IMR-90 (cell line): ENCODE results near the gene RUFY4. TPM values are rescaled to one million over a fixed set of nuclear protein-coding genes. Genes with fewer than 3 reads are reported as not detected.
A peak's percentile ranks its signal among the peaks of the same experiment; 100 is the strongest.

ENCODE experiments used
- ATAC-seq: fragments of 200-7000 bp; cut with Tn5 transposase; 2 replicates; pipeline ENCODE4 v1.9.1; 2020; ENCODE audit warnings: low read depth, mild to moderate bottlenecking, moderate library complexity
- BruUV-seq: library from RNA; stranded (reverse); fragments of 400-500 nt; replicated peaks from 2 replicates; lab custom pipeline; 2021; lab: Mats Ljungman, UMichigan
- CTCF ChIA-PET: fragments of 300-600 bp; formaldehyde crosslinking; extraction: SDS; loops from one replicate; lab custom pipeline; 2021; ENCODE audit warnings: antibody characterized with exemption; lab: Yijun Ruan, JAX
- POLR2A ChIA-PET: fragments of 300-600 bp; sonication (Branson Sonifier 250); formaldehyde crosslinking; loops from one replicate; lab custom pipeline; 2022; ENCODE audit warnings: antibody characterized with exemption; ENCODE audit not compliant: unreplicated experiment; lab: Charles Lee
- DNase-seq: peaks from one replicate; pipeline ENCODE4 v3.0.0; 2013
- H2AFZ ChIP-seq: replicated peaks from 2 replicates; pipeline ENCODE3; 2013; ENCODE audit warnings: low read length, mild to moderate bottlenecking; ENCODE audit not compliant: poor library complexity
- H2AK5ac ChIP-seq: 2 replicates; pipeline ENCODE4 v1.6.1; 2013; ENCODE audit warnings: low read depth, low read length, inconsistent platforms
- H2AK9ac ChIP-seq: replicated peaks from 2 replicates; pipeline ENCODE3; 2013; ENCODE audit warnings: mild to moderate bottlenecking, low read depth, low read length, moderate library complexity; ENCODE audit not compliant: poor library complexity
- H2BK120ac ChIP-seq: 2 replicates; pipeline ENCODE4 v1.6.1; 2013; ENCODE audit warnings: low read depth, low read length, inconsistent platforms
- H2BK15ac ChIP-seq: 3 replicates; pipeline ENCODE4 v1.6.1; 2013; ENCODE audit warnings: low read depth, low read length, inconsistent platforms
- H2BK20ac ChIP-seq: 2 replicates; pipeline ENCODE4 v1.6.1; 2013; ENCODE audit warnings: low read depth, mild to moderate bottlenecking, inconsistent platforms, low read length, moderate library complexity
- H2BK5ac ChIP-seq: 2 replicates; pipeline ENCODE4 v1.6.1; 2013; ENCODE audit warnings: mild to moderate bottlenecking, low read depth, low read length, inconsistent platforms; ENCODE audit not compliant: poor library complexity, severe bottlenecking
- H3K14ac ChIP-seq: replicated peaks from 2 replicates; pipeline ENCODE4 v1.6.1; 2013; ENCODE audit warnings: low read depth, low read length, inconsistent platforms
- H3K18ac ChIP-seq: 2 replicates; pipeline ENCODE4 v1.6.1; 2013; ENCODE audit warnings: low read depth, low read length, control low read depth
- H3K23ac ChIP-seq: 2 replicates; pipeline ENCODE4 v1.6.1; 2013; ENCODE audit warnings: low read depth, low read length, inconsistent platforms
- H3K27ac ChIP-seq: 2 replicates; pipeline ENCODE4 v1.5.1; 2013; ENCODE audit warnings: mild to moderate bottlenecking, control low read depth, low read length; ENCODE audit not compliant: insufficient read depth
- H3K27me3 ChIP-seq: 2 replicates; pipeline ENCODE4 v1.6.1; 2013; ENCODE audit warnings: low read length; ENCODE audit not compliant: control insufficient read depth, insufficient read depth
- H3K36me3 ChIP-seq: 2 replicates; pipeline ENCODE4 v1.6.1; 2013; ENCODE audit warnings: low read length, mixed read lengths; ENCODE audit not compliant: control insufficient read depth, insufficient read depth
- H3K4ac ChIP-seq: 2 replicates; pipeline ENCODE4 v1.6.1; 2013; ENCODE audit warnings: low read depth, low read length, inconsistent platforms
- H3K4me1 ChIP-seq: 2 replicates; pipeline ENCODE4 v1.6.1; 2013; ENCODE audit warnings: low read length, mixed read lengths; ENCODE audit not compliant: control insufficient read depth, insufficient read depth
- H3K4me2 ChIP-seq: 2 replicates; pipeline ENCODE4 v1.6.1; 2013; ENCODE audit warnings: low read depth, mild to moderate bottlenecking, control low read depth, low read length, moderate library complexity
- H3K4me3 ChIP-seq: 2 replicates; pipeline ENCODE4 v1.5.1; 2013; ENCODE audit warnings: low read depth, mild to moderate bottlenecking, control low read depth, low read length, moderate library complexity; ENCODE audit not compliant: insufficient read depth
- H3K56ac ChIP-seq: 2 replicates; pipeline ENCODE4 v1.6.1; 2013; ENCODE audit warnings: low read length, inconsistent platforms; ENCODE audit not compliant: insufficient read depth; ENCODE audit errors: extremely low read depth
- H3K79me1 ChIP-seq, 2 experiments: 2 replicates each; pipeline ENCODE4 v1.6.1; 2013; ENCODE audit warnings: low read length in 2 of 2, inconsistent platforms in 1 of 2, low read depth in 1 of 2
- H3K9ac ChIP-seq: 2 replicates; pipeline ENCODE4 v1.6.1; 2013; ENCODE audit warnings: low read depth, low read length, control low read depth
- H3K9me1 ChIP-seq: 2 replicates; pipeline ENCODE4 v1.6.1; 2013; ENCODE audit warnings: low read length, inconsistent platforms; ENCODE audit not compliant: insufficient read depth
- H3K9me3 ChIP-seq: 2 replicates; pipeline ENCODE4 v1.6.1; 2013; ENCODE audit warnings: low read length; ENCODE audit not compliant: control insufficient read depth, insufficient read depth
- H4K20me1 ChIP-seq: 2 replicates; pipeline ENCODE4 v1.6.1; 2013; ENCODE audit warnings: low read length, inconsistent platforms; ENCODE audit not compliant: insufficient read depth
- H4K5ac ChIP-seq: 2 replicates; pipeline ENCODE4 v1.6.1; 2013; ENCODE audit warnings: mild to moderate bottlenecking, low read depth, low read length, control low read depth
- H4K8ac ChIP-seq, 2 experiments: 2 replicates each; pipeline ENCODE4 v1.6.1; 2013; ENCODE audit warnings: low read depth in 2 of 2, low read length in 2 of 2, control low read depth in 1 of 2, inconsistent platforms in 1 of 2
- H4K91ac ChIP-seq: 2 replicates; pipeline ENCODE4 v1.6.1; 2013; ENCODE audit warnings: low read depth, low read length, inconsistent platforms; ENCODE audit not compliant: insufficient read depth
- CEBPB ChIP-seq: IDR thresholded peaks from 2 replicates; pipeline ENCODE4 v1.6.1; 2012; ENCODE audit warnings: low read depth, low read length, improper control_type of control experiment
- RFX5 ChIP-seq: IDR thresholded peaks from 2 replicates; pipeline ENCODE4 v1.8.0; 2012; ENCODE audit warnings: low read depth, mild to moderate bottlenecking, low read length, moderate library complexity
- WGBS, 2 experiments: methylation state at CpG; one replicate each; pipeline versions ENCODE4 v1.1.5 to v1.1.7; 2013; ENCODE audit warnings: missing lambda C conversion rate in 2 of 2; ENCODE audit not compliant: insufficient read length in 1 of 2; ENCODE audit errors: extremely low coverage in 2 of 2; 5-methylcytosine and 5-hydroxymethylcytosine counted together
- dilution Hi-C: fragments of 300-500 bp; cut with HindIII; formaldehyde crosslinking; loops from one replicate; pipeline ENCODE4 v1.14.3; 2018; ENCODE audit warnings: low sequenced_read_pairs; ENCODE audit not compliant: unreplicated experiment
- in situ Hi-C: fragments of 300-500 bp; cut with MboI; formaldehyde crosslinking; loops from 3 replicates; pipeline ENCODE4 v1.14.3; 2019; ENCODE audit warnings: low sequenced_read_pairs, inconsistent platforms, mixed read lengths
- intact Hi-C: fragments of 100-400 bp; cut with micrococcal nuclease; formaldehyde crosslinking; loops from 2 replicates; pipeline ENCODE4 v1.10.0; 2022
- polyA plus RNA-seq, 3 experiments: library from polyadenylated mRNA; depleted of rRNA; stranded (reverse); fragments of >200 nt; gene quantifications; 2 replicates each; pipeline ENCODE4 v1.2.3, GENCODE V29; 2012; ENCODE audit warnings: low replicate concordance in 1 of 3
- total RNA-seq: library from RNA; depleted of rRNA; stranded (reverse); fragments of >200 nt; gene quantifications from 2 replicates; pipeline ENCODE4 v1.2.3, GENCODE V29; 2012

The RUFY4 gene
- total and polyA plus RNA-seq, 2 of the 4 experiments (the other 2 are of a cell fraction) = not detected

DNA sequence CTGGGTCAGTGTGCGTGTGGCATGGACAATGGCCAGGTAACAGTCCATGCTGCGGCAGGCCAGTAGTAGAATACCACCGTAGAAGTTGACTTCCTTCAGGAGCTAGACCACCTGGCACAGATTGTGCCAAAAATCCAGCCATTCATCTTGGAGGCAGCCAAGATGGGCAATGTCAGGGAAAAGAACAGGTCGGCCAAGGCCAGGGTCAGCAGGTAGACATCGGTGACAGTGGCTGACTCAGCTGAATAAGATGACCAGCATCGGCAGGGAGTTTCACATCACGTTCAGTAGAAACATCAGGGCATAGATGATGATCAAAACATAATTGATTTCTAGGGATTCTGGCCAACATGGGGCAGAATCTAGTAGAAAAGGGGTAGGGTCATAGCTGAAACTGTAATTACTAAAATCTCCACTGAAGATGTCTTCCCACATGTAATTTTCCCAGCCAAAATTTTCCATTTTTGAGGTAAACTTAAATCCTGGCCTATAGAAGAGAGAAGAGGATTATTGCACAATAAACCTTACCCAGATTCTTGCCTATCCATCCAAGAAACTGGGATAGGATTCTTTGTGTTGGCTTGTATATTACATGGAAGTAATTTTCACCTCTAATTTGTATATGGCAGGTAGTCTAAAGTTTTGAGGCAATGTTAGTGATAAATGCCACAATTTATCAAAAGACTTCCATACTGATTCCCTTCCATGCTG is 7.9 kb upstream of the RUFY4 start:
- in situ Hi-C loops = no loop called here
- Histone ChIP-seq H2BK5ac (no peak overlapping the region), H3K27ac (no peak overlapping the region), H3K36me3 (no peaks in the 10 kb centered on the region), H4K8ac (no peak overlapping the region), H2BK20ac (no peak overlapping the region), H4K91ac (no peak overlapping the region), H4K20me1 (no peaks in the 10 kb centered on the region), H3K4me2 (no peak overlapping the region), H2AFZ (no peak overlapping the region), H2AK5ac (no peak overlapping the region), H3K9me1 (no peaks in the 10 kb centered on the region), H3K4me1 (no peaks in the 10 kb centered on the region), H3K27me3 (peaks cover 74% of the 10 kb centered on the region), H3K4ac (no peak overlapping the region), H3K4me3 (no peak overlapping the region), H2AK9ac (no peak overlapping the region), H3K9ac (no peak overlapping the region), H3K18ac (no peak overlapping the region), H3K23ac (no peak overlapping the region), H3K56ac (no peak overlapping the region), H3K9me3 (no peaks in the 10 kb centered on the region), H2BK15ac (no peak overlapping the region), H3K79me1 (no peaks in the 10 kb centered on the region), H3K14ac (no peak overlapping the region), H2BK120ac (no peak overlapping the region), H4K5ac (no peak overlapping the region)
- ChIA-PET POLR2A (no interaction called here), CTCF (no interaction called here)
- BruUV-seq = no TSS peak
- ATAC-seq (no peak), DNase-seq (no peak)
- dilution Hi-C loops = no loop called here
- WGBS, 2 experiments = 90% methylated on average over 7 of the region's 7 CpGs; no CpG with 5 or more reads in 1 of the 2 experiments
- intact Hi-C loops = no loop called here
- TF ChIP-seq RFX5 (no peak), CEBPB (peak; percentile 65)
